GM18520 (cell line): ENCODE measurements around the gene NUF2.
"Not testable (repeated sequence)": the region's sequence is repeated elsewhere in the genome, so short reads cannot be mapped to it uniquely, and the experiment has no call there.

Experiments
- ATAC-seq: cut with Tn5 transposase; IDR thresholded peaks from one replicate; pipeline ENCODE4 v1.9.1; 2021; ENCODE audit not compliant: unreplicated experiment

The NUF2 gene

GRCh38 chr1:163331116-163331515, 9.4 kb downstream of the NUF2 start:
- ATAC-seq, result no peak

GRCh38 chr1:163335216-163335615, 13.5 kb downstream of the NUF2 start:
- ATAC-seq, result no peak

- ATAC-seq, result no peak
Measured at GRCh38 chr1:163337631-163338030, 15.9 kb downstream of the NUF2 start.

GRCh38 chr1:163346326-163346870, 24.6 kb downstream of the NUF2 start:
- no peak for ATAC-seq

- no peak for ATAC-seq
Measured at GRCh38 chr1:163347106-163347505, 25.4 kb downstream of the NUF2 start.

- no peak for ATAC-seq
Measured at GRCh38 chr1:163351912-163352311, 30.2 kb downstream of the NUF2 start.

- no peak for ATAC-seq
Measured at GRCh38 chr1:163357378-163357777, 35.6 kb downstream of the NUF2 start.

- not testable (repeated sequence) for ATAC-seq
Measured at GRCh38 chr1:163358172-163358571, 36.4 kb downstream of the NUF2 start.

- ATAC-seq, result peak; percentile 52
Measured at GRCh38 chr1:163361123-163361934, 39.6 kb downstream of the NUF2 start.

GRCh38 chr1:163365186-163365585, 43.4 kb downstream of the NUF2 start:
- ATAC-seq, result no peak

- ATAC-seq, result no peak
Measured at GRCh38 chr1:163366555-163366954, 44.8 kb downstream of the NUF2 start.

GRCh38 chr1:163367721-163368120, 46.0 kb downstream of the NUF2 start:
- no peak for ATAC-seq

- ATAC-seq, result no peak
Measured at GRCh38 chr1:163372576-163372975, 50.8 kb downstream of the NUF2 start.

- no peak for ATAC-seq
Measured at GRCh38 chr1:163378554-163378953, 56.8 kb downstream of the NUF2 start.

GRCh38 chr1:163379801-163380200, 58.0 kb downstream of the NUF2 start:
- no peak for ATAC-seq

- no peak for ATAC-seq
Measured at GRCh38 chr1:163381487-163382184, 59.9 kb downstream of the NUF2 start.

GRCh38 chr1:163382395-163382794, 60.6 kb downstream of the NUF2 start:
- no peak for ATAC-seq

GRCh38 chr1:163387146-163387545, 65.4 kb downstream of the NUF2 start:
- ATAC-seq, result no peak

GRCh38 chr1:163388970-163389369, 67.2 kb downstream of the NUF2 start:
- no peak for ATAC-seq

- no peak for ATAC-seq
Measured at GRCh38 chr1:163395790-163396189, 74.0 kb downstream of the NUF2 start.

GRCh38 chr1:163397451-163398200, 75.9 kb downstream of the NUF2 start:
- no peak for ATAC-seq
